HG02642 (cell line): ENCODE measurements around the gene ARFIP2.
A peak's percentile ranks its signal among the peaks of the same experiment; 100 is the strongest.
"Not testable (repeated sequence)": the region's sequence is repeated elsewhere in the genome, so short reads cannot be mapped to it uniquely, and the experiment has no call there.

Experiments used
- ATAC-seq: cut with Tn5 transposase; IDR thresholded peaks from one replicate; pipeline ENCODE4 v1.9.1; 2021; ENCODE audit warnings: mild to moderate bottlenecking; ENCODE audit not compliant: unreplicated experiment, poor library complexity

Gene ARFIP2, protein sequence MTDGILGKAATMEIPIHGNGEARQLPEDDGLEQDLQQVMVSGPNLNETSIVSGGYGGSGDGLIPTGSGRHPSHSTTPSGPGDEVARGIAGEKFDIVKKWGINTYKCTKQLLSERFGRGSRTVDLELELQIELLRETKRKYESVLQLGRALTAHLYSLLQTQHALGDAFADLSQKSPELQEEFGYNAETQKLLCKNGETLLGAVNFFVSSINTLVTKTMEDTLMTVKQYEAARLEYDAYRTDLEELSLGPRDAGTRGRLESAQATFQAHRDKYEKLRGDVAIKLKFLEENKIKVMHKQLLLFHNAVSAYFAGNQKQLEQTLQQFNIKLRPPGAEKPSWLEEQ

GRCh38 chr11:6481012-6481923, at the start of gene ARFIP2, which contains the start of gene TIMM10B:
ARFIP2 (minus strand) TSS chr11:6481331; CDS start chr11:6480421, 910 bp downstream.
TIMM10B (plus strand) TSS chr11:6481501; CDS start chr11:6481517, 16 bp downstream.
- ATAC-seq, result peak; percentile 99

GRCh38 chr11:6530848-6531247, 49.7 kb upstream of the ARFIP2 start:
- ATAC-seq, result no peak

DNA sequence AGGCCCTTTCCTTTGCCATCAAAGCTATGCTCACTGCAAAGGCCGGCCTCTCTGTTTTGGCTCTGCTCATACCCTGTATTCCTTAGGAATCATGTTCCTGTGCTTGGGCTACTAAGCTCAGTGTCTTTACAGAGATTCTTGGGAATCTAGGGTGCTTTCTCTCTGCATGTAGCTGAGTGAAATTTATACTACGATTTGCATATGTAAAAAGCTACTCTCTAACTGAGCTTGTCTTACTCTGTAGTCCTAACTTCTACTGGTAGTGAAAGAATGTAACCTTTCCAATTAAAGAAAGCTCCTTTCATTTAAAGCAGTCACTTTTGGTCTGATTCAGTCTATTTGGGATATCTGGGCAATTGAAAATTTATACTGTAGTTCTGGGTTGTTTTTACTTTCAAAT, 48.1 kb upstream of the ARFIP2 start:
- ATAC-seq, result no peak

- ATAC-seq, result peak; percentile 50
Measured at GRCh38 chr11:6526411-6527135, 45.4 kb upstream of the ARFIP2 start.

GRCh38 chr11:6523253-6523652, 42.1 kb upstream of the ARFIP2 start:
- ATAC-seq, result no peak

DNA sequence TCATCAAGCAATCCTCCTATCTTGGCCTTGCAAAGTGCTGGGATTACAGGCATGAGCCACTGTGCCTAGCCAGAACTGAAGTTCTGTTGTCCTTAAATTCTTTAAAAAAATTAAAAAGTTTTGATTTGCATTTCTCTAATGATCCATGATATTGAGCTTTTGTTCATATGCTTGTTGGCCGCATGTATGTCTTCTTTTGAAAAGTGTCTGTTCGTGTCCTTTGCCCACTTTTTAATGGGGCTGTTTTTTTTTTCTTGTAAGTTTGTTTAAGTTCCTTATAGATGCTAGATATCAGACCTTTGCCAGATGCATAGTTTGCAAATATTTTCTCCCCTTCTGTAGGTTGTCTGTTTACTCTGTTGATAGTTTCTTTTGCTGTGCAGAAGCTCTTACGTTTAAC, 40.8 kb upstream of the ARFIP2 start:
- ATAC-seq, result not testable (repeated sequence)

DNA sequence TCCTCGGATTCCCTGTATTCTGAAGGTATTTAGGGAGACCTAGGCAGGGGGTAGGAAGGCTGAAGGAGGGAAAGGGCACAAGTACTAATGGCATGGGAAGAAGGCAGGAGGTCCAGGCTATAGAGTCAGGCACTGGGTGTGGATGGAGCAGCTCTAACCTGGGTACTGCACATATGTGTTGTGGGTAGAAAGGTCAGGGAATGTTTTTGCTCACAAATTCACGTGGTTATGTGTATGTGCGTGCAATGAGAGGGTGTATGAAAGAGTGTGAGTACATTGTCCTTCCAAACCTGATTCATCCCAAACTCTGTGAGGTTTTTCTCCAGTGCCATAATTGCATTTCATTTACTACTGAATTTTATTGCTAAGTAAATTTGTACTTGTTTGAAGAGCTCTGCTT, 39.1 kb upstream of the ARFIP2 start:
- ATAC-seq, result no peak

- ATAC-seq, result no peak
Measured at GRCh38 chr11:6516865-6517264, 35.7 kb upstream of the ARFIP2 start.

DNA sequence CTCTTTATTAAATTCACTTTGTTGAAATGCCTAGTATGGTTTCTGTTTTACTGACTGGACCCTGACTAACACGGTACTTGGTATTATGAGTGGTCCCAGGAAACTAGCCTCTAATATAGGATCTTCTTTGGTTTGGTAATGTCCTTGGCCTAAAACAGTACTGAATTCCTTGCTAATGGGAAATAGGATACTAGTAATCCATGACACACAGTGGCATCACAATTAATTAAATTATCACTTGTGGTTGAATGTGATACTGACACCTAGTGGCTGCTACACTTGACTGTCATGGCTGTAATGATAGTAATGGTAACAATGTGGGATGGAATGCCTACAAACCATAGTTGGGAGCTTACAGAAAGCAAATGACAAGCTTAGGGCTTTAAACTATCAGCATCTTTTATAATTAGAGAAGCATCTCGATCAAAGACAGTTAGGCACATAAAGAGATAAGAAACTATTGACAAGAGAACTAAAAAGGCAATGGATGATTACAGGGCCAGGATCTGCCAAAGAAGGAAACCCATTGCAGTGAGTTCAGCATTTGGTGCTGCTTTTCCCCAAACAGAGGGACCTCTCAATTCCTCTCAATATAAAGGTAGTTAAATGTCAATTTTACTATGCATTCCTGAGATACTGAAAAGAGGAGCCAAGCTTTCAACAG, 24.6 kb upstream of the ARFIP2 start:
- no peak for ATAC-seq

DNA sequence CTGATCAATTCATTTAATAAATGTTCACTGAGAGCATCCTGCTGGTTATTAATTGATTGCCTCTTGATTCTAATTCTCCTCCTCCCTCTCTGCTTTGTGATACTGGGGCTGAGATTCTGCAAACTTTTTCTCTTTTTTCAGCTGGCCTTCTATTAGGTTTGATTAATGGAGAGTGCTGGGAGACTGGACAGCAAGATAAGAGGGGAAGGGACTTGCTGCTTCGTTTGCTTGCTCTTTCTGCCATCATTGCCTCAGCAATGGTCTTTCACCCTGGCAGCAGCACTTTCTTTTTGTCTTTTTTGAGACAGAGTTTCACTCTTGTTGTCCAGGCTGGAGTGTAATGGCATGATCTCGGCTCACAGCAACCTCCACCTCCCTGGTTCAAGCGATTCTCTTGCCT, 23.0 kb upstream of the ARFIP2 start:
- ATAC-seq, result no peak

DNA sequence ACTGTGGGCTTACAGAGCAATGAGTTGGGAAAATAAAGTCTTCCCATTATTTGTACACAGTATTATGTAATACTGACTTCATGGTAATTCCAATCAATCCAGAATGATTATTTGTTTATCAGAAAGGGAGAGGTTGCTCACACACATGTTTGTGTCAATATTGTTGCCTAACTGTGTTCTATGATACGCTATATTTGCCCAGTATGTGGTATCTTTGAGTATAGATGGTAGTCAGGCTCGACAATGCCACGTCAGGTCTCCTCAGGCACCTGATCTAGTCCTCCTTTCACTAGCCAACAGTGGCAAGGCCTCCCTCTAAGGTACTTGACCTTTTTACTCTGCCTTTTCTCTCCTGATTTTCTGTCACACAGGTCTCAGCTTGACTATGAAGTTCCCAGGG, 21.3 kb upstream of the ARFIP2 start:
- no peak for ATAC-seq

DNA sequence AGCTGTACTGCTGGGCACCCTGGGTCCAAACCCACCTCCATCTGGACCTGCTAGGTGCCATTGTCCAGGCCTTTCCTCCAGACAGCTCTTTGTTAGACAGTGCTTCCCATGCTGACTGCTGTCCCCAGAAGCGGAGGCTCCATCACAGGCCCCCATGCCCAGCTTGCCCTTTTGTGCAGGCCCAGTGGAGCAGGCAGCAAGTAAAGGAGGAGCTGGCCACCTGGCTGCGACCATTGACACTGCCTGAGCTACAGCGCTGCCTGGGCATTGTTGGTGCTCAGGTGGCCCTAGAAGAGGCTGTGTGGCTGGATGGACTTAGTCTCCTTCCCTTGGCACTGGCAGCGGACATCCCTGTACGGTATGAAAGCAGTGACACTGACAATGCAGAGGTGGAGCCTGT, 17.4 kb upstream of the ARFIP2 start:
- ATAC-seq, result no peak

DNA sequence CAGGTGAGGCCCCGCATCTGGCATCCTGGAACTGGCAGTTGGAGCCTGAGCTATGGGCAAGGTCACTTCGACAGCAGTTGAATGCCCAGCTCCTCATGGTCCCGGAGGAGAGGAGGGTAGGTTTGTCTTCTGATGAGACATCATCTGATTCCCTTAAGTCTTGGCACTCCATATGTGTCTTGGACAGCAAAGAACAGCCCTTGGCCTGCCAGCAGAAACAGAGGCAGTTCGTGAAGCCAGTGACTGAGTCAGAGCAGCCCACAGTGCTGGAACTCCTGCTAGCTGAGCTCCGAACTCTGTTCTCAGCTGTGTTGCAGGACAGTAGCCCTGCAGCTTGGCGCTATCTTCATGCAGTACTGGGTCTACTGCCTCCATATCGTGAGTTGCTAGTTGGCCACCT, 17.0 kb upstream of the ARFIP2 start:
- no peak for ATAC-seq

GRCh38 chr11:6497069-6497839, 16.1 kb upstream of the ARFIP2 start, which contains the start of gene DNHD1:
DNHD1 (plus strand) TSS chr11:6497280; CDS start chr11:6498216, 936 bp downstream.
- no peak for ATAC-seq

GRCh38 chr11:6489306-6489705, 8.2 kb upstream of the ARFIP2 start:
- ATAC-seq, result no peak

GRCh38 chr11:6488821-6489220, 7.7 kb upstream of the ARFIP2 start:
- no peak for ATAC-seq

DNA sequence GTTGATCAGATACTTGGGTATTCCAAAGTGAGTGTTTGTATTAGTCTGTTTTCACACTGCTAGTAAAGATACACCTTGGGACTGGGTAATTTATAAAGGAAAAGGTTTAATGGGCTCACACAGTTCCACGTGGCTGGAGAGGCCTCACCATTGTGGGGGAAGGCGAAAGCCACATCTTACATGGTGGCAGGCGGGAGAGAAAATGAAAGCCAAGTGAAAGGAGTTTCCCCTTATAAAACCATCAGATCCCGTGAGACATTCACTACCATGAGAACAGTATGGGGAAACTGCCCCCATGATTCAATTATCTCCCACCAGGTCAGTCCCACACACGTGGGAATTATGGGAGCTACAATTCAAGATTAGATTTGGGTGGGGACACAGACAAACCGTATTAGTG, 7.2 kb upstream of the ARFIP2 start:
- no peak for ATAC-seq

- no peak for ATAC-seq
Measured at GRCh38 chr11:6486938-6487337, 5.8 kb upstream of the ARFIP2 start.

GRCh38 chr11:6486256-6486655, 5.1 kb upstream of the ARFIP2 start:
- no peak for ATAC-seq
